ENCODE data around the gene EGR2. TPM values are rescaled to one million over a fixed set of nuclear protein-coding genes. Genes with fewer than 3 reads are reported as not detected.

The EGR2 gene
- total RNA-seq, 1 donor from 2014 or later: 0.06 TPM

Other genes with a start within 250 kb of the EGR2 start
- 18.1 and 20.8 TPM in 2 replicates for gene ADO, start 11.6 kb downstream of the EGR2 start, total RNA-seq

All from glomerular endothelial cell (primary cell).